C4-2B (cell line): ENCODE measurements around the gene MEIS2.

ENCODE experiments used
- CTCF ChIP-seq: fragments of 450-650 bp; conservative IDR thresholded peaks from 2 replicates; pipeline ENCODE4 v1.5.1; 2017; ENCODE audit warnings: mild to moderate bottlenecking
- ZFX ChIP-seq: fragments of 450-650 bp; IDR thresholded peaks from 2 replicates; pipeline ENCODE4 v1.6.1; 2017

GRCh38 chr15:37143351-37143750, 43.0 kb upstream of the MEIS2 start:
- TF ChIP-seq CTCF (no peak), ZFX (no peak)
